ENCODE data around the gene SRGAP1. TPM values are rescaled to one million over a fixed set of nuclear protein-coding genes. Genes with fewer than 3 reads are reported as not detected.

SRGAP1 gene
- total RNA-seq, 6 donors from 2014 or later = 4.7 to 36.7 (median 14.0) TPM

GRCh38 chr12:63880742-63881263 lies 36.3 kb downstream of the SRGAP1 start:
- Histone ChIP-seq H3K4me3 (no peak overlapping the region), H3K4me1 (peaks cover 0 to 3% (median 0%) of the 10 kb centered on the region in 4 donors), H3K27me3 (no peaks in the 10 kb centered on the region), H3K36me3 (no peaks in the 10 kb centered on the region), H3K9me3 (no peaks in the 10 kb centered on the region), H3K27ac (no peak overlapping the region)
- TF ChIP-seq POLR2A (IDR thresholded peaks at IDR 0.05) (no peak), POLR2AphosphoS5 (IDR thresholded peaks at IDR 0.05) (no peak), EP300 (IDR thresholded peaks at IDR 0.05) (no peak), CTCF (IDR thresholded peaks at IDR 0.05) (no peak)
- ATAC-seq (ENCODE audit: low FRiP score in 2 of 2) (no peak), DNase-seq (no peak)
- WGBS, 2 donors = 91% methylated on average over 6 of the region's 6 CpGs

- DNase-seq = no peak
- Histone ChIP-seq H3K27ac (no peak overlapping the region), H3K9me3 (no peaks in the 10 kb centered on the region), H3K36me3 (no peaks in the 10 kb centered on the region), H3K4me1 (no peaks in the 10 kb centered on the region), H3K27me3 (no peaks in the 10 kb centered on the region), H3K4me3 (no peak overlapping the region)
- ATAC-seq (ENCODE audit: low FRiP score in 2 of 2) = no peak
- TF ChIP-seq POLR2AphosphoS5 (IDR thresholded peaks at IDR 0.05) (no peak), CTCF (IDR thresholded peaks at IDR 0.05) (no peak), POLR2A (IDR thresholded peaks at IDR 0.05) (no peak), EP300 (IDR thresholded peaks at IDR 0.05) (no peak)
- 78 to 85% methylated on average over 2 of the region's 2 CpGs for WGBS, 2 donors
Observed at GRCh38 chr12:63882844-63883243, 38.3 kb downstream of the SRGAP1 start.

GRCh38 chr12:63885401-63885800 lies 40.9 kb downstream of the SRGAP1 start:
- no peak for ATAC-seq (ENCODE audit: low FRiP score in 2 of 2)

GRCh38 chr12:63888908-63889635 lies 44.6 kb downstream of the SRGAP1 start:
- 88% methylated on average over 6 to 8 of the region's 8 CpGs for WGBS, 2 donors
- H3K27ac ChIP-seq = no peak overlapping the region
- peak in 1 of 2 donors; percentile 61 for ATAC-seq (ENCODE audit: low FRiP score in 2 of 2)
- peaks cover 0 to 5% (median 1%) of the 10 kb centered on the region in 4 donors for H3K4me1 ChIP-seq
- DNase-seq = no peak
- TF ChIP-seq POLR2AphosphoS5 (IDR thresholded peaks at IDR 0.05) = no peak
- no peak for TF ChIP-seq POLR2A (IDR thresholded peaks at IDR 0.05)
- TF ChIP-seq EP300 (IDR thresholded peaks at IDR 0.05) = no peak
- no peak for TF ChIP-seq CTCF (IDR thresholded peaks at IDR 0.05)
- H3K36me3 ChIP-seq = no peaks in the 10 kb centered on the region
- no peak overlapping the region for H3K4me3 ChIP-seq
- H3K27me3 ChIP-seq = no peaks in the 10 kb centered on the region
- H3K9me3 ChIP-seq = no peaks in the 10 kb centered on the region

More at GRCh38 chr12:63885401-63885800, 40.9 kb downstream of the SRGAP1 start:
- Histone ChIP-seq H3K4me3 (no peak overlapping the region), H3K36me3 (no peaks in the 10 kb centered on the region), H3K27ac (no peak overlapping the region), H3K4me1 (peaks cover 0 to 5% (median 0%) of the 10 kb centered on the region in 4 donors), H3K27me3 (no peaks in the 10 kb centered on the region), H3K9me3 (no peaks in the 10 kb centered on the region)
- no peak for DNase-seq
- WGBS, 2 donors = 93 to 100% methylated on average over 2 of the region's 2 CpGs
- TF ChIP-seq CTCF (IDR thresholded peaks at IDR 0.05) = no peak
- TF ChIP-seq POLR2A (IDR thresholded peaks at IDR 0.05) = no peak
- TF ChIP-seq POLR2AphosphoS5 (IDR thresholded peaks at IDR 0.05) = no peak
- TF ChIP-seq EP300 (IDR thresholded peaks at IDR 0.05) = no peak

Data from upper lobe of left lung (tissue), 6 donors.